Natural killer cell (primary cell): Measurements from ENCODE around the gene RPS16. TPM values are rescaled to one million over a fixed set of nuclear protein-coding genes. Genes with fewer than 3 reads are reported as not detected.

Experiments
- ATAC-seq, 3 donors: fragments of 150-1000 bp in 2 of 3; fragments of 200-7000 bp in 1 of 3; cut with Tn5 transposase; 1 replicate in 1 of 3; 2 replicates in 2 of 3; pipeline ENCODE4 v1.10.0; 2021; ENCODE audit warnings: mild to moderate bottlenecking in 2 of 3, moderate library complexity in 2 of 3
- DNase-seq, 2 donors: peaks; one replicate each; pipeline versions ENCODE4 v3.0.0 to v3.0.0-alpha.2; 2013 to 2021; ENCODE audit warnings: mixed read lengths in 1 of 2
- H3K27ac ChIP-seq: one replicate; pipeline ENCODE4 v1.5.1; 2013; ENCODE audit warnings: mild to moderate bottlenecking, low read length
- H3K27me3 ChIP-seq: one replicate; pipeline ENCODE4 v1.6.1; 2013; ENCODE audit warnings: low read length; ENCODE audit not compliant: control insufficient read depth, insufficient read depth
- H3K36me3 ChIP-seq: one replicate; pipeline ENCODE4 v1.6.1; 2013; ENCODE audit warnings: low read length; ENCODE audit not compliant: control insufficient read depth, insufficient read depth
- H3K4me1 ChIP-seq: one replicate; pipeline ENCODE4 v1.6.1; 2013; ENCODE audit warnings: low read length; ENCODE audit not compliant: control insufficient read depth, insufficient read depth
- H3K4me3 ChIP-seq: one replicate; pipeline ENCODE4 v1.5.1; 2013; ENCODE audit warnings: low read length
- H3K9me3 ChIP-seq: one replicate; pipeline ENCODE4 v1.6.1; 2013; ENCODE audit warnings: low read length; ENCODE audit not compliant: control insufficient read depth, insufficient read depth
- H3K27ac Mint-ChIP-seq, 2 donors: one replicate each; pipeline ENCODE4 v1.8.0; 2022; ENCODE audit warnings: mild to moderate bottlenecking in 2 of 2, mixed read lengths in 2 of 2, moderate library complexity in 1 of 2
- H3K27me3 Mint-ChIP-seq, 2 donors: one replicate each; pipeline ENCODE4 v1.8.0; 2022; ENCODE audit warnings: low read depth in 2 of 2, mixed read lengths in 2 of 2
- H3K36me3 Mint-ChIP-seq: one replicate; pipeline ENCODE4 v1.8.0; 2022; ENCODE audit warnings: mixed read lengths
- H3K4me1 Mint-ChIP-seq, 2 donors: one replicate each; pipeline ENCODE4 v1.8.0; 2022; ENCODE audit warnings: mixed read lengths in 2 of 2
- H3K4me3 Mint-ChIP-seq: one replicate; pipeline ENCODE4 v1.8.0; 2022; ENCODE audit warnings: mild to moderate bottlenecking, moderate library complexity, mixed read lengths
- H3K9me3 Mint-ChIP-seq, 2 donors: one replicate each; pipeline ENCODE4 v1.8.0; 2022; ENCODE audit warnings: mixed read lengths in 2 of 2
- CTCF ChIP-seq: fragments of 200-600 bp; IDR thresholded peaks from one replicate; pipeline ENCODE4 v1.8.0; 2022; ENCODE audit warnings: antibody characterized with exemption
- WGBS: methylation state at CpG from one replicate; pipeline ENCODE4 v1.1.7; 2013; ENCODE audit warnings: missing lambda C conversion rate; ENCODE audit not compliant: insufficient coverage; 5-methylcytosine and 5-hydroxymethylcytosine counted together
- intact Hi-C: fragments of 100-400 bp; cut with micrococcal nuclease; formaldehyde crosslinking; loops from one replicate; pipeline ENCODE4 v1.14.2; 2022
- total RNA-seq, 4 donors: library from RNA; stranded (reverse); fragments of 120-200 nt in 1 of 4; gene quantifications; one replicate each; pipeline versions ENCODE4 v1.2.3 to v1.2.4, GENCODE V29; 2013 to 2022

RPS16 gene
- total RNA-seq, 3 donors from 2014 or later (not counting 1 experiment from before 2014, with no cell fraction given) = 1,227 to 1,543 (median 1,399) TPM

- intact Hi-C loops = no loop called here
- no peak for ATAC-seq
Observed at GRCh38 chr19:39384839-39385568, 50.7 kb downstream of the RPS16 start.

More at GRCh38 chr19:39384839-39385568, 50.7 kb downstream of the RPS16 start:
- Histone ChIP-seq H3K27me3 (no peaks in the 10 kb centered on the region), H3K4me3 (no peak overlapping the region), H3K27ac (no peak overlapping the region), H3K36me3 (peaks cover 77% of the 10 kb centered on the region), H3K4me1 (peaks cover 6% of the 10 kb centered on the region), H3K9me3 (no peaks in the 10 kb centered on the region)
- H3K4me3 Mint-ChIP-seq = no peak overlapping the region
- 62% methylated on average over 7 of the region's 9 CpGs for WGBS
- peak overlapping the region; percentile 15 to 55 for H3K27ac Mint-ChIP-seq
- no peak for DNase-seq
- TF ChIP-seq CTCF = no peak
- H3K36me3 Mint-ChIP-seq = peaks cover 8% of the 10 kb centered on the region
- peaks cover 2 to 24% of the 10 kb centered on the region in 2 donors for H3K4me1 Mint-ChIP-seq
- no peaks in the 10 kb centered on the region for H3K9me3 Mint-ChIP-seq
- no peaks in the 10 kb centered on the region for H3K27me3 Mint-ChIP-seq

Other genes with a start within 250 kb of the RPS16 start
- not detected for gene NCCRP1, start 239.0 kb downstream of the RPS16 start, total RNA-seq
- not detected for gene SYCN, start 231.7 kb downstream of the RPS16 start, total RNA-seq
- not detected for gene IFNL3, start 190.9 kb downstream of the RPS16 start, total RNA-seq
- not detected for gene IFNL4, start 187.1 kb downstream of the RPS16 start, total RNA-seq
- not detected for gene IFNL2, start 167.6 kb downstream of the RPS16 start, total RNA-seq
- gene IFNL1, start 139.5 kb downstream of the RPS16 start, total RNA-seq = 1 to 10 TPM in 1 of 3 donors, under 1 TPM in 1, not detected in 1; 0.33 to 1.4 TPM
- gene LRFN1, start 115.1 kb downstream of the RPS16 start, total RNA-seq = 10 to 100 TPM in 1 of 3 donors, 1 to 10 TPM in 2; 5.9 to 12.5 (median 6.9) TPM
- 100 to 1,000 TPM; 315 to 331 (median 329) TPM for gene GMFG, start 99.9 kb downstream of the RPS16 start, total RNA-seq
- 10 to 100 TPM; 67.8 to 80.8 (median 78.9) TPM for gene SAMD4B, start 93.5 kb downstream of the RPS16 start, total RNA-seq
- gene PAF1, start 44.8 kb downstream of the RPS16 start, total RNA-seq = 10 to 100 TPM; 54.3 to 80.9 (median 68.3) TPM
- 10 to 100 TPM; 37.5 to 49.1 (median 45.9) TPM for gene MED29, start 44.6 kb downstream of the RPS16 start, total RNA-seq
- 1,000 to 10,000 TPM; 1,232 to 2,074 (median 1,769) TPM for gene ZFP36, start 29.1 kb downstream of the RPS16 start, total RNA-seq
- gene PLEKHG2, start 23.3 kb downstream of the RPS16 start, total RNA-seq = 100 to 1,000 TPM in 1 of 3 donors, 10 to 100 TPM in 2; 70.2 to 129 (median 80.7) TPM
- 100 to 1,000 TPM; 228 to 256 (median 230) TPM for gene SUPT5H, start 9.6 kb upstream of the RPS16 start, total RNA-seq
- 10 to 100 TPM; 50.1 to 67.2 (median 60.8) TPM for gene TIMM50, start 44.9 kb upstream of the RPS16 start, total RNA-seq
- gene DLL3, start 63.0 kb upstream of the RPS16 start, total RNA-seq = not detected
- gene SELENOV, start 79.2 kb upstream of the RPS16 start, total RNA-seq = not detected
- 1 to 10 TPM; 4.6 to 6.7 (median 5.8) TPM for gene EID2B, start 96.9 kb upstream of the RPS16 start, total RNA-seq
- 10 to 100 TPM; 11.9 to 19.9 (median 15.6) TPM for gene EID2, start 104.2 kb upstream of the RPS16 start, total RNA-seq
- not detected for gene LGALS13, start 166.6 kb upstream of the RPS16 start, total RNA-seq
- gene LGALS16, start 220.0 kb upstream of the RPS16 start, total RNA-seq = not detected